Stimulated activated CD4-positive, alpha-beta T cell treated with anti-CD3 and anti-CD28 coated beads, TNF-alpha, amount 100 ng/mL, for 48 hours (primary cell): ENCODE results near the gene SUPT3H.
"Not testable (repeated sequence)": the region's sequence is repeated elsewhere in the genome, so short reads cannot be mapped to it uniquely, and the experiment has no call there.

Experiments used
- DNase-seq, 3 donors: peaks; one replicate each; pipeline ENCODE4 v3.0.0-alpha.2; 2020; ENCODE audit warnings: low read depth in 3 of 3

The SUPT3H gene

GRCh38 chr6:45184040-45184439 is 193.7 kb downstream of the SUPT3H start:
- no peak for DNase-seq

GRCh38 chr6:45176373-45176772 is 201.4 kb downstream of the SUPT3H start:
- DNase-seq = not testable (repeated sequence)

GRCh38 chr6:45175272-45175671 is 202.5 kb downstream of the SUPT3H start:
- DNase-seq = no peak

GRCh38 chr6:45174045-45174444 is 203.7 kb downstream of the SUPT3H start:
- DNase-seq = no peak

- no peak for DNase-seq
Observed at GRCh38 chr6:45171380-45171779, 206.4 kb downstream of the SUPT3H start.

- no peak for DNase-seq
Observed at GRCh38 chr6:45170309-45170708, 207.4 kb downstream of the SUPT3H start.

- no peak for DNase-seq
Observed at GRCh38 chr6:45169815-45170214, 207.9 kb downstream of the SUPT3H start.

- DNase-seq = peak in 2 of 3 donors; percentile 4 to 23
Observed at GRCh38 chr6:45163952-45164766, 213.6 kb downstream of the SUPT3H start.

- no peak for DNase-seq
Observed at GRCh38 chr6:45160305-45160704, 217.4 kb downstream of the SUPT3H start.

- no peak for DNase-seq
Observed at GRCh38 chr6:45156075-45156474, 221.7 kb downstream of the SUPT3H start.

- no peak for DNase-seq
Observed at GRCh38 chr6:45155341-45155894, 222.3 kb downstream of the SUPT3H start.

GRCh38 chr6:45154679-45155078 is 223.1 kb downstream of the SUPT3H start:
- no peak for DNase-seq

GRCh38 chr6:45148711-45149341 is 228.9 kb downstream of the SUPT3H start:
- DNase-seq = no peak

GRCh38 chr6:45148278-45148677 is 229.5 kb downstream of the SUPT3H start:
- DNase-seq = no peak

GRCh38 chr6:45145658-45146057 is 232.1 kb downstream of the SUPT3H start:
- not testable (repeated sequence) for DNase-seq

GRCh38 chr6:45138765-45139164 is 239.0 kb downstream of the SUPT3H start:
- no peak for DNase-seq

GRCh38 chr6:45136495-45136894 is 241.2 kb downstream of the SUPT3H start:
- DNase-seq = no peak

- DNase-seq = no peak
Observed at GRCh38 chr6:45132658-45133294, 245.0 kb downstream of the SUPT3H start.

GRCh38 chr6:45132059-45132458 is 245.7 kb downstream of the SUPT3H start:
- DNase-seq = no peak

GRCh38 chr6:45129051-45129450 is 248.7 kb downstream of the SUPT3H start:
- no peak for DNase-seq

GRCh38 chr6:45127185-45127584 is 250.5 kb downstream of the SUPT3H start:
- no peak for DNase-seq

- DNase-seq = no peak
Observed at GRCh38 chr6:45126033-45126432, 251.7 kb downstream of the SUPT3H start.

- DNase-seq = no peak
Observed at GRCh38 chr6:45123023-45123422, 254.7 kb downstream of the SUPT3H start.
